Liver (tissue), 9 donors: ENCODE data around the gene DENND1C. TPM values are rescaled to one million over a fixed set of nuclear protein-coding genes. Genes with fewer than 3 reads are reported as not detected.
A peak's percentile ranks its signal among the peaks of the same experiment; 100 is the strongest.

Experiments used
- DNase-seq: peaks from one replicate; pipeline ENCODE4 v3.0.0-alpha.2; 2017; ENCODE audit warnings: low spot score
- H3K27ac ChIP-seq, 2 donors: one replicate each; pipeline ENCODE4 v1.7.0; 2013; ENCODE audit warnings: inconsistent platforms in 2 of 2, low read length in 2 of 2, control low read depth in 1 of 2, low read depth in 1 of 2, mild to moderate bottlenecking in 1 of 2
- H3K27me3 ChIP-seq, 4 donors: one replicate each; pipeline versions ENCODE4 v1.6.1 to v1.7.0; 2013; ENCODE audit warnings: low read length in 3 of 4, inconsistent platforms in 1 of 4, mild to moderate bottlenecking in 1 of 4, moderate library complexity in 1 of 4; ENCODE audit not compliant: control insufficient read depth in 4 of 4, insufficient read depth in 4 of 4
- H3K36me3 ChIP-seq, 4 donors: one replicate each; pipeline versions ENCODE4 v1.6.1 to v1.7.0; 2013; ENCODE audit warnings: low read length in 3 of 4, mild to moderate bottlenecking in 3 of 4, low read depth in 1 of 4, moderate library complexity in 1 of 4; ENCODE audit not compliant: control insufficient read depth in 4 of 4, insufficient read depth in 3 of 4
- H3K4me1 ChIP-seq, 4 donors: one replicate each; pipeline versions ENCODE4 v1.6.1 to v1.7.0; 2013; ENCODE audit warnings: low read length in 3 of 4, mild to moderate bottlenecking in 3 of 4, moderate library complexity in 1 of 4; ENCODE audit not compliant: control insufficient read depth in 4 of 4, insufficient read depth in 4 of 4
- H3K4me3 ChIP-seq, 3 donors: one replicate each; pipeline versions ENCODE4 v1.6.1 to v1.7.0; 2013; ENCODE audit warnings: low read length in 3 of 3, control low read depth in 1 of 3, low read depth in 1 of 3, mild to moderate bottlenecking in 1 of 3
- H3K9ac ChIP-seq, 2 donors: one replicate each; pipeline ENCODE4 v1.7.0; 2013; ENCODE audit warnings: low read length in 2 of 2, mild to moderate bottlenecking in 2 of 2, moderate library complexity in 2 of 2, control low read depth in 1 of 2, low read depth in 1 of 2
- H3K9me3 ChIP-seq, 4 donors: one replicate each; pipeline versions ENCODE4 v1.6.1 to v1.7.0; 2013; ENCODE audit warnings: low read length in 3 of 4; ENCODE audit not compliant: control insufficient read depth in 4 of 4
- ATF3 ChIP-seq: IDR thresholded peaks from 2 replicates; pipeline ENCODE4 v1.6.1; 2016; ENCODE audit warnings: antibody characterized with exemption
- CTCF ChIP-seq: fragments of 150-350 bp; IDR thresholded peaks from 2 replicates; pipeline ENCODE4 v1.5.1; 2017; ENCODE audit warnings: improper control_type of control experiment, low read depth, low read length; ENCODE audit not compliant: missing input control
- EGR1 ChIP-seq, 2 donors: IDR thresholded peaks; 2 replicates each; pipeline ENCODE4 v1.6.1; 2016 to 2018; ENCODE audit warnings: antibody characterized with exemption in 2 of 2, low read depth in 2 of 2
- FOXA1 ChIP-seq: IDR thresholded peaks from 2 replicates; pipeline ENCODE4 v1.6.1; 2016; ENCODE audit warnings: antibody characterized with exemption
- HNF4A ChIP-seq, 2 donors: conservative IDR thresholded peaks; 2 replicates each; pipeline ENCODE4 v1.6.1; 2016; ENCODE audit warnings: antibody characterized with exemption in 2 of 2, mild to moderate bottlenecking in 2 of 2
- JUND ChIP-seq, 2 donors: IDR thresholded peaks; 2 replicates each; pipeline ENCODE4 v1.6.1; 2016; ENCODE audit warnings: antibody characterized with exemption in 2 of 2
- MAX ChIP-seq: IDR thresholded peaks from 2 replicates; pipeline ENCODE4 v1.6.1; 2016; ENCODE audit warnings: antibody characterized with exemption
- NR2F2 ChIP-seq: IDR thresholded peaks from 2 replicates; pipeline ENCODE4 v1.6.1; 2016; ENCODE audit warnings: antibody characterized with exemption
- RAD21 ChIP-seq, 2 donors: IDR thresholded peaks; 2 replicates each; pipeline ENCODE4 v1.6.1; 2016; ENCODE audit warnings: antibody characterized with exemption in 2 of 2, mild to moderate bottlenecking in 2 of 2
- REST ChIP-seq: IDR thresholded peaks from 2 replicates; pipeline ENCODE4 v1.6.1; 2016; ENCODE audit warnings: antibody characterized with exemption, mild to moderate bottlenecking
- RXRA ChIP-seq, 2 donors: IDR thresholded peaks; 2 replicates each; pipeline ENCODE4 v1.6.1; 2017 to 2018; ENCODE audit warnings: antibody characterized with exemption in 2 of 2, mild to moderate bottlenecking in 1 of 2
- SP1 ChIP-seq: IDR thresholded peaks from 2 replicates; pipeline ENCODE4 v1.6.1; 2018; ENCODE audit warnings: antibody characterized with exemption, mild to moderate bottlenecking
- TAF1 ChIP-seq: conservative IDR thresholded peaks from 2 replicates; pipeline ENCODE4 v1.6.1; 2016; ENCODE audit warnings: antibody characterized with exemption, mild to moderate bottlenecking
- WGBS: extraction: QIAGEN DNeasy Blood & Tissue Kit; methylation state at CpG from one replicate; pipeline ENCODE4 v1.1.7; 2013; 5-methylcytosine and 5-hydroxymethylcytosine counted together
- polyA plus RNA-seq, 2 donors: library from polyadenylated mRNA; stranded (reverse) in 1 of 2; unstranded in 1 of 2; fragments of 200-250 nt in 1 of 2; fragments of >200 nt in 1 of 2; fragmentation: Nextera tagmentation in 1 of 2; extraction: Ambion mirVana in 1 of 2; gene quantifications; one replicate each; pipeline versions ENCODE4 v1.2.1 to v1.2.3, GENCODE V29; 2013 to 2015
- total RNA-seq, 2 donors: library from RNA; depleted of rRNA; stranded (reverse); fragments of >200 nt; gene quantifications; one replicate each; pipeline ENCODE4 v1.2.3, GENCODE V29; 2014
- donor health status: healthy.
- donor health status: healthy.
- donor health status: healthy.
- donor health status: healthy.
- donor health status: healthy.

The DENND1C gene
- total and polyA plus RNA-seq, 4 donors, result 0.99 to 1.5 (median 1.2) TPM

- no peak for TF ChIP-seq MAX
- no peak for TF ChIP-seq NR2F2
- TF ChIP-seq FOXA1, result no peak
These were observed 60.2 kb downstream of the DENND1C start (continued) for GRCh38 chr19:6421075-6422014.

GRCh38 chr19:6418562-6418932 lies 63.0 kb downstream of the DENND1C start:
- H3K27me3 ChIP-seq, result no peaks in the 10 kb centered on the region
- H3K4me1 ChIP-seq, result peaks cover 1 to 23% (median 14%) of the 10 kb centered on the region in 4 donors
- no peak overlapping the region for H3K27ac ChIP-seq
- no peak overlapping the region for H3K4me3 ChIP-seq
- H3K9me3 ChIP-seq, result no peaks in the 10 kb centered on the region
- H3K36me3 ChIP-seq, result peaks cover 24 to 70% (median 53%) of the 10 kb centered on the region in 4 donors
- DNase-seq, result no peak
- TF ChIP-seq TAF1 (no peak), NR2F2 (no peak), ATF3 (no peak), JUND (IDR thresholded peaks at IDR 0.05) (no peak), SP1 (no peak), HNF4A (conservative IDR thresholded peaks at IDR 0.05) (no peak), RAD21 (IDR thresholded peaks at IDR 0.05) (no peak), RXRA (IDR thresholded peaks at IDR 0.05) (no peak), EGR1 (IDR thresholded peaks at IDR 0.05; ENCODE audit: low read depth in 2 of 2) (no peak), MAX (no peak)
- WGBS, result 91% methylated on average over 19 of the region's 19 CpGs
- no peak overlapping the region for H3K9ac ChIP-seq

- no peak for DNase-seq
- peaks cover 24 to 70% (median 53%) of the 10 kb centered on the region in 4 donors for H3K36me3 ChIP-seq
- H3K9ac ChIP-seq, result no peak overlapping the region
- H3K9me3 ChIP-seq, result no peaks in the 10 kb centered on the region
- WGBS, result 78% methylated on average over 33 of the region's 33 CpGs
- no peaks in the 10 kb centered on the region for H3K27me3 ChIP-seq
- TF ChIP-seq RAD21 (IDR thresholded peaks at IDR 0.05) (peak in 1 of 2 donors; percentile 65), CTCF (peak; percentile 18), REST (no peak)
- no peak overlapping the region for H3K27ac ChIP-seq
- H3K4me3 ChIP-seq, result no peak overlapping the region
- peaks cover 1 to 17% (median 9%) of the 10 kb centered on the region in 4 donors for H3K4me1 ChIP-seq
These were observed 63.6 kb downstream of the DENND1C start for GRCh38 chr19:6417713-6418561.
